Psoas muscle (tissue), 8 donors: ENCODE measurements around the gene TMEM181. TPM values are rescaled to one million over a fixed set of nuclear protein-coding genes. Genes with fewer than 3 reads are reported as not detected.

ENCODE experiments used
- ATAC-seq, 4 donors: fragments of 200-7000 bp; cut with Tn5 transposase; one replicate each; pipeline ENCODE4 v1.9.1; 2020; ENCODE audit warnings: moderate library complexity in 3 of 4, mild to moderate bottlenecking in 2 of 4
- DNase-seq, 2 donors: peaks; one replicate each; pipeline ENCODE4 v3.0.0-alpha.2; 2020
- H3K27ac ChIP-seq: fragments of 200-600 bp; one replicate; pipeline ENCODE4 v1.8.0; 2022
- H3K27me3 ChIP-seq, 3 donors: fragments of 200-600 bp in 1 of 3; one replicate each; pipeline versions ENCODE4 v1.6.1 to v1.8.0; 2013 to 2022; ENCODE audit warnings: low read length in 2 of 3, mild to moderate bottlenecking in 2 of 3, moderate library complexity in 1 of 3; ENCODE audit not compliant: insufficient read depth in 3 of 3
- H3K36me3 ChIP-seq, 2 donors: fragments of 200-600 bp in 1 of 2; one replicate each; pipeline versions ENCODE4 v1.6.1 to v1.8.0; 2013 to 2022; ENCODE audit warnings: low read depth in 1 of 2, mild to moderate bottlenecking in 1 of 2, moderate library complexity in 1 of 2; ENCODE audit not compliant: insufficient read depth in 1 of 2
- H3K4me1 ChIP-seq: fragments of 200-600 bp; one replicate; pipeline ENCODE4 v1.8.0; 2022
- H3K4me3 ChIP-seq: fragments of 200-600 bp; one replicate; pipeline ENCODE4 v1.8.0; 2022; ENCODE audit warnings: mild to moderate bottlenecking
- H3K9me3 ChIP-seq: fragments of 200-600 bp; one replicate; pipeline ENCODE4 v1.8.0; 2022
- WGBS, 3 donors: extraction: QIAGEN DNeasy Blood & Tissue Kit; methylation state at CpG; one replicate each; pipeline versions ENCODE4 v1.1.6 to v1.1.7; 2013; 5-methylcytosine and 5-hydroxymethylcytosine counted together
- intact Hi-C, 2 donors: fragments of 100-400 bp; cut with DNase I; formaldehyde crosslinking; loops; one replicate each; pipeline versions ENCODE4 v1.11.0 to v1.14.2; 2022
- polyA plus RNA-seq, 3 donors: library from polyadenylated mRNA; stranded (reverse); fragments of 200-250 nt; gene quantifications; one replicate each; pipeline ENCODE4 v1.2.3, GENCODE V29; 2013
- total RNA-seq, 4 donors: library from RNA; stranded (reverse); fragmentation: NEBNext Ultra II Directional in 2 of 4; extraction: Animal tissue kit (Norgen Biotek cat#: 25700) in 2 of 4; gene quantifications; one replicate each; pipeline versions ENCODE4 v1.2.1 to v1.2.4, GENCODE V29; 2021 to 2023
- TF ChIP-seq, protein P1 (sequence below): fragments of 200-600 bp; IDR thresholded peaks from one replicate; pipeline ENCODE4 v1.8.0; 2022; ENCODE audit warnings: antibody characterized with exemption
- donor health status: healthy with polysubstance abuse.
- donor health status: DM: no; HTN: no; CAD: no; lungs with moderate emphysema.
- donor health status: Bipolar disorder and iron deficiency.
- donor health status: healthy.
- donor health status: DM: yes; HTN: yes; CAD: no.
- donor health status: DM: no; HTN: no; CAD: no.
- donor health status: DM: no; HTN: no; CAD: no.
- donor health status: DM: yes; HTN: yes; CAD: no.

The TMEM181 gene
- total and polyA plus RNA-seq, 7 donors: 6.8 to 16.2 (median 12.2) TPM

DNA sequence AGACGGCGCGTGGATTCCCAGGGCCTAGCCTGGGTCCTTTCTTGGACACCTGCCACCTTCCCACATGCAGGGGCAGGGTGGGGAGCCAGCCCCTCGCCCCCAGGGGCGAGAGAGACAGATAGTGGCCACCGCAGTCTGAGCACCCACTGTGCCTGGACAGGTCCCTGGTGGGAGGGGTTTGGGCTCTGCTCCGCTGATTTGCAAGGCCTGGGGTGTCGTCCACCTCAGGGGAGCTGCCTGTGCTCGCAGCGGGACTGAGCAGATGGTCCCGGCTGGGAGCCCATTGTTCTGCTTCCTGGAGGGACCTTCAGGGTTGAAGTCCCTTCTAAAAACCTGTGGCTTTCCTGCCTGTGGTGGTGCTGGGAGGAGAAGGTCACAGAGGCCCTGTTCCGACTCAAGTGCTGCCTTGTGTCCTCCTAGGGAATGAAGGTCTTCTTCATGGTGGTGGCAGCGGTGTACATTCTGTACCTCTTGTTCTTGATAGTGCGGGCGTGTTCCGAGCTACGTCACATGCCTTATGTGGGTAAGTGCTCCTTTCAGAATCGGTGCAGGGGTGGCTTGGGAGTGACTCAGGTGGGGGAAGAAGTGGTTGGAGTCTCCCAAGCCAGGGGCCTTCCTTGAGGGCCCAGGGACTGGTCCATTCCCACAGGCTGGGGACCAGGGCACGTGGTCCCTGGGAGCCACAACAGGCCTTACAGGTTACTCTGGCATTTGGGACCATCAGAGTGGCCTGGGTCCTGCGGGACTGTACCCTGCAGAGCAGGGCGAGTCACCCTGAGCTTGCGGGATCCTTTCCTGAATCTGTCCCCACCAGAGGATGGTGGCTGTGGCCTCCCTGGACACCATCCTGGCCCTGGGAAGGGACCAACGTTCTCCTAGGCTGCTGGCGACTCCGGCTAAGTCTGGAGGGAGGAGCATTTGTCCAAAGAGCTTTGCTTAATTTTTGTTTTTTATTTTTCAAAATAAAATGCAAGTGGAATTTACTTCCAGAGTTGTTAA lies 65.1 kb downstream of the TMEM181 start:
- H3K4me3 ChIP-seq: no peak overlapping the region
- DNase-seq (no peak), ATAC-seq (no peak)
- H3K4me1 ChIP-seq: peaks cover 12% of the 10 kb centered on the region
- intact Hi-C loops: loop anchor here in 1 of 2 donors (10.0 kb wide), 1 partner anchor 490 kb away; no protein-coding TSS in a partner anchor
- 92 to 95% (median 94%) methylated on average over 25 of the region's 25 CpGs for WGBS, 3 donors
- H3K27ac ChIP-seq: peak overlapping the region; percentile 30
- no peaks in the 10 kb centered on the region for H3K27me3 ChIP-seq
- TF ChIP-seq, protein P1, sequence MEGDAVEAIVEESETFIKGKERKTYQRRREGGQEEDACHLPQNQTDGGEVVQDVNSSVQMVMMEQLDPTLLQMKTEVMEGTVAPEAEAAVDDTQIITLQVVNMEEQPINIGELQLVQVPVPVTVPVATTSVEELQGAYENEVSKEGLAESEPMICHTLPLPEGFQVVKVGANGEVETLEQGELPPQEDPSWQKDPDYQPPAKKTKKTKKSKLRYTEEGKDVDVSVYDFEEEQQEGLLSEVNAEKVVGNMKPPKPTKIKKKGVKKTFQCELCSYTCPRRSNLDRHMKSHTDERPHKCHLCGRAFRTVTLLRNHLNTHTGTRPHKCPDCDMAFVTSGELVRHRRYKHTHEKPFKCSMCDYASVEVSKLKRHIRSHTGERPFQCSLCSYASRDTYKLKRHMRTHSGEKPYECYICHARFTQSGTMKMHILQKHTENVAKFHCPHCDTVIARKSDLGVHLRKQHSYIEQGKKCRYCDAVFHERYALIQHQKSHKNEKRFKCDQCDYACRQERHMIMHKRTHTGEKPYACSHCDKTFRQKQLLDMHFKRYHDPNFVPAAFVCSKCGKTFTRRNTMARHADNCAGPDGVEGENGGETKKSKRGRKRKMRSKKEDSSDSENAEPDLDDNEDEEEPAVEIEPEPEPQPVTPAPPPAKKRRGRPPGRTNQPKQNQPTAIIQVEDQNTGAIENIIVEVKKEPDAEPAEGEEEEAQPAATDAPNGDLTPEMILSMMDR: no peak
- H3K36me3 ChIP-seq: peaks cover 0 to 51% of the 10 kb centered on the region in 2 donors
- no peaks in the 10 kb centered on the region for H3K9me3 ChIP-seq

DNA sequence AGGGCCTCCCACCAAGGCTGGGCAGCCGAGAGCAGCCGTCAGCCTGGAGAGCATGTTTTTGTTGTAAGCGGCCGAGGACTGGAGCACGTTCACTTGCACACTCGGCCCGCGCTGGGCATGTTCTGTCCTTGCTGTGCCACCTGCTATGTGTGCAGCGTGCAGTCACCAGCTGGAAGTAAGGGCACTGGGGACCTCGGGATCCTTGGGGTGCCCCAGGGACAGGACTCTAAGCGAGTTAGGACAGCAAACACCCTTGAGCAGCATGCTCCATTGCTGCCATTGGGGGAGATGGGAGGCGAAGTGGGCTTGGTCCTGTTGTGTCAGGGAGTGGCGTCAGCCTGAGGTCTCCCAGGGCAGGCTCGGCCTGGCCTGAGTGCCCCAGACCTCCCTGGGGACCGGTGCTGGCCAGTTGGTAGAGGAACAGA lies 66.0 kb downstream of the TMEM181 start:
- 76 to 89% (median 83%) methylated on average over 15 of the region's 15 CpGs for WGBS, 3 donors
- Histone ChIP-seq H3K27ac (no peak overlapping the region), H3K4me3 (no peak overlapping the region), H3K9me3 (no peaks in the 10 kb centered on the region), H3K4me1 (peaks cover 12% of the 10 kb centered on the region), H3K36me3 (peaks cover 0 to 44% of the 10 kb centered on the region in 2 donors), H3K27me3 (no peaks in the 10 kb centered on the region)
- intact Hi-C loops: loop anchor here in 1 of 2 donors (10.0 kb wide), 1 partner anchor 489 kb away; no protein-coding TSS in a partner anchor
- ATAC-seq (no peak), DNase-seq (no peak)
- TF ChIP-seq, protein P1: no peak

DNA sequence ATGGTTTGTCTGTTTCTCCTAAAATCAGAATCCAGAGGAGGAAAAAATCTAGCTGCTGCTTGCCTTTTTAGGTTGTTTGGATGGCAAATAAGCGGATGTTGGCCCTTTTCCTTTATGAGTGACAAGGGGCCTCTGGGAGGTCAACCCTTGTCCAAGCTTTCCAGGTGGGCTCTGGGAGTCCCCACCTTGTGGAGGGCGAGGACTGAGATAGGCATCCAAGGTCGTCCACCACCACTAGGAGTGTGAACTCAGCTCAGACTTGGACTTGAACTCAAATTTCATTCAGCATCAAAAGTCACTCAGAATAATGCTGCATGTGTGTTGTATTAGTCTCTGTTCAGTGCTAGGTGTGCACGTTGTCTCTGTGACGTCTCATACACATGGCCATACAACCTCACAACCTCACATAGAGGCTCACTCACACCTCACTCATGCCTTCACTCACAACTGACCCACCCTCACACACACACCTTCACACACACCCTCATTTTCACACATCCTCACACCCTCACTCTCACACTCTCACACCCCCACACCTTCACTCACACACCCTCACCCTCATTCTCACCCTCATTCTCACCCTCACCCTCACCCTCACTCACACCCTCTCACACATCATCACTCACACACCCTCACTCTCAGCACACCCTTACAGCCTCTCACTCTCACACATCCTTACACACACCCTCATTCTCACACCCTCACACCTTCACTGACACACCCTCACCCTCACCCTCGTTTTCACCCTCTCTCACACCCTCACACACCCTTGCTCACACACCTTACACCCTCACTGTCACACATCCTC lies 66.7 kb downstream of the TMEM181 start:
- no peak for ATAC-seq
- H3K27ac ChIP-seq: no peak overlapping the region
- H3K4me1 ChIP-seq: peaks cover 19% of the 10 kb centered on the region
- no peak for DNase-seq
- no peaks in the 10 kb centered on the region for H3K9me3 ChIP-seq
- no peak overlapping the region for H3K4me3 ChIP-seq
- no peaks in the 10 kb centered on the region for H3K27me3 ChIP-seq
- peaks cover 0 to 38% of the 10 kb centered on the region in 2 donors for H3K36me3 ChIP-seq
- TF ChIP-seq, protein P1: no peak
- intact Hi-C loops: loop anchor here in 1 of 2 donors (10.0 kb wide), 1 partner anchor 488 kb away; no protein-coding TSS in a partner anchor
- 87 to 91% (median 90%) methylated on average over 6 of the region's 6 CpGs for WGBS, 3 donors

DNA sequence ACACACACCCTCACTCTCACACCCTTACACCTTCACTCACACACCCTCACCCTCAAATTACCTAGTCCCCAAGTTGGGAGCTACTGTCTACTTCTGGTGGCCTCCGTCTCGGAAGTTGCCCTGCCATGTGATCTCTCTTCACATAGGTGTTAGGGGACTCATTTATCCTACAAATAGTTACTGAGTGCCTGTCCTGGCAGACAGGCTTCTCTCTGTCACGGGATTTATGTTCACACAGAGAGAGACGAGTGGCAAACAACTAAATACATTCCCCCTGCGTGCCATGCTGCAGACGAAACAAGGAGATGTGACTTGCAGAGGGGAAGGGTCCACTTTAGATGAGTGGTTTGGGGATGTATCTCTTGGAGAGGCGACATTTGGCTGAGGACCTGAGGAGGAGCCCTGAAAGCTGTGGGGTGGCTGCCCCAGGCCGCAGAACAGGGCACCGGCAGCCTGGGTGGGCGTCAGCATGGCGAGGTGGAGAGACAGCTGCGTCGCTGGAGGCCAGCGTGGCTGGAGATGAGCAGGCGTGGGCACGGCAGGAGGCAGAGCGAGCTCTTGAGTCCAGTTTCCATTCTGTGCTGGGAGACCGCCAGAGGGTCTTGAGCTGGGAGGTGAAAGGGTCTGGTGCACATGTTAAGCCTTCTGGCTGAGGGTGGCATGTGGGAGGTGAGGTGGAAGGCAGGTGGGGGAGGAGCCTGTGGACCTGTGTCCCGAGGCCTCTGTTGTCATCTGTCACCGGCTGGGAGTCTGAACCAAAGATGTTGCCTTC lies 67.5 kb downstream of the TMEM181 start:
- peaks cover 0 to 30% of the 10 kb centered on the region in 2 donors for H3K36me3 ChIP-seq

More for the DNA sequence above, 67.5 kb downstream of the TMEM181 start:
- ATAC-seq (no peak), DNase-seq (no peak)
- H3K4me3 ChIP-seq: no peak overlapping the region
- 92 to 94% (median 94%) methylated on average over 20 of the region's 20 CpGs for WGBS, 3 donors
- TF ChIP-seq, protein P1: no peak
- peaks cover 27% of the 10 kb centered on the region for H3K4me1 ChIP-seq
- no peaks in the 10 kb centered on the region for H3K27me3 ChIP-seq
- intact Hi-C loops: loop anchor here in 1 of 2 donors (10.0 kb wide), 1 partner anchor 487 kb away; no protein-coding TSS in a partner anchor
- H3K27ac ChIP-seq: no peak overlapping the region
- no peaks in the 10 kb centered on the region for H3K9me3 ChIP-seq
